HEK293T (cell line): ENCODE measurements around the gene SCML2.
"Not testable (repeated sequence)": the region's sequence is repeated elsewhere in the genome, so short reads cannot be mapped to it uniquely, and the experiment has no call there.

Experiments
- BHLHE40 ChIP-seq: fragments of 450-650 bp; IDR thresholded peaks from 2 replicates; pipeline ENCODE4 v1.6.1; 2016; ENCODE audit warnings: mild to moderate bottlenecking, moderate library complexity, borderline replicate concordance
- CTBP1 ChIP-seq: fragments of 450-650 bp; IDR thresholded peaks from 2 replicates; pipeline ENCODE4 v1.6.1; 2016; ENCODE audit warnings: borderline replicate concordance
- ELF4 ChIP-seq: fragments of 450-650 bp; IDR thresholded peaks from 2 replicates; pipeline ENCODE4 v1.6.1; 2017; ENCODE audit warnings: antibody characterized with exemption
- FOXK2 ChIP-seq: fragments of 450-650 bp; IDR thresholded peaks from 2 replicates; pipeline ENCODE4 v1.6.1; 2016; ENCODE audit warnings: mild to moderate bottlenecking
- FOXM1 ChIP-seq: fragments of 450-650 bp; IDR thresholded peaks from 2 replicates; pipeline ENCODE4 v1.6.1; 2017; ENCODE audit warnings: mild to moderate bottlenecking, borderline replicate concordance
- SUZ12 ChIP-seq: fragments of 450-650 bp; IDR thresholded peaks from 2 replicates; pipeline ENCODE4 v1.6.1; 2016; ENCODE audit warnings: mild to moderate bottlenecking

- TF ChIP-seq FOXM1, BHLHE40, ELF4, FOXK2, CTBP1, SUZ12: not testable (repeated sequence)
Observed at GRCh38 chrX:18369096-18369495, 14.6 kb upstream of the SCML2 start.
